ENCODE results near the gene RPUSD4.

RPUSD4 gene

DNA sequence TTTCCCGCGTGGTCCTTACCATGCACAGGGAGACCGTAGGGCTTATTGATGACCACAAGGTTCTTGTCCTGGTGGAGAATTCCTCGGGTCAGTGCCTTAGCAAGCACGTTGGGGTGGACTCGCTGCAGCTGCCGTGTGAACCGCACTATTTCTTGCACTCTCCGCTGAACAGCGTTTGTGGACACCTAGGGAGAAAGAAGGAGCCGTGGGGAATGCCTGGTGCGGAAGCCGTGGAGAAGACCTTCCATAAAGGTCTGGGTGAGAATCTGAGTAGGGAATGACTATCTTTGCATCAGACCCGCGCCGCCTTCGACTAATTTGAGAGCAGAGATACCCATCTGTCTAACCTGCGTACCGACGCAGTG, 597 bp downstream of the RPUSD4 start:
- DNase-seq, result no peak

DNA sequence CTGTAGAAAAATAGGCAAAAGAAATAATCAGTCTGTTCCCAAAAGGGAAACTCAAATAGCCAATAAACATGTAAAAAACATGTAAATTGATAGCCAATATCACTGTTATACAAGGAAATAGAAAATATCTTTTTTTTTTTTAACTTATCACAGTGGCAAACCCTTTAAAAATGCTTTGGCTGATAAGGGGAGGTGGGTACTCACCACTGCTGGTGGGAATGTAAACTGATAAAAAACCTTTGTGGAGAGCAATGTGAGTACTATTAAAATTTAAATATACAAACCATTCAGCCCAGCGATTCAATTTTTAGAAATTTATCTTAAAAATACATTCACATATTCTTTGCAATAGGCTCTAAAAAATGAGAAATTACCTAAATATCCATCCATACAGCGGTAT, 3.6 kb downstream of the RPUSD4 start:
- no peak for DNase-seq

DNA sequence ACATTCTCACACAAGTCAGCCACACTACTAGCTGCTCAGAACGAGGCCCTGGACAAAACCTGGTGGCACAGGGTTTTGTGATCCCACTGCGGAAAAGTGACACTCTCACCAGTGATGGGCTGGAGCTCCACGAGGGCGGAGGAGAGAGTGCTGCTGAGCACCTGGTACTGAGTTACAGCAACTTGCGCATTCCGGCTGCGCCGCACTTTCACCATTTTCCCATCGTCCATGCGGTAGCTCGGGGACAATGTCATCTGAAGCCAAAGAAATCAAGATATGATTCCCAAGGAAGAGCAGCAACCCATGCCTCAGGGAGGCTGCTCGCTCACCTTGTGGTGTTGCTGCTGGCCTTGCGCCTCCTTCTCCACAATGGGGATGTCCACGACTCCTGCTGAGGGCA, 6.1 kb downstream of the RPUSD4 start:
- no peak for DNase-seq

DNA sequence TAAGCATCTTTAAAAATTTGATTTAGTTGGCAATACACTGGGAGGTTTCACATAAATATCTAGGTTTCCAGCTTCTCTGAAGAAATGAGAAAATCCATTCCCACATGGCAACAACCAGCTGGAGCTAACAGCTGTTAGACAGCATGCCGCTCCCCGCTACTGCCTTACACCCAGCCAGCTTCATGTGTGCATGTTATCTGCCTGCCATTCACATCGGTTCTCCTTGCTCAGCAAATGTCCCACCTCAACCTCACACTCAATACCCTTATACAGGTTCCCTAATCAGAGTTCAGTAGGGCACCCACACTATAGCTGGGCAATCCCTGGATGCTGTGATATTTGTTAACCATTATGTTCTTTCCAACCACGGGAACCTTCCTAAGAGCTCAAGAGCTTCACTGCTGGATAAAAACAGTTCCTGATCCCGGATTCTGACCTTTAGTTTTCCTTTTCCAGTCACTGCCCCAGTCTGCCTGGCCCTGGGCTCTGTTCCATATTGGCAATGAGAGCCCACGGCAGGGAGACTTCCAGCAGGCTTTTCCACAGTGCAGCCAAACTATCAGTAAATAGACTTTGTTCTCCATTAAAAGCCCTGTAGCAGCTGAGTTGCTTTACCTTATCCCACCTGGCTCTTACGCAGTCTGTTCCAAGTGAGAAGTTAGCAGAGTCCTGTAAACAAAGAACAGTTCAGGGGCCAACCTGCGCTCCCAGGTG, 8.6 kb downstream of the RPUSD4 start:
- DNase-seq, result no peak

DNA sequence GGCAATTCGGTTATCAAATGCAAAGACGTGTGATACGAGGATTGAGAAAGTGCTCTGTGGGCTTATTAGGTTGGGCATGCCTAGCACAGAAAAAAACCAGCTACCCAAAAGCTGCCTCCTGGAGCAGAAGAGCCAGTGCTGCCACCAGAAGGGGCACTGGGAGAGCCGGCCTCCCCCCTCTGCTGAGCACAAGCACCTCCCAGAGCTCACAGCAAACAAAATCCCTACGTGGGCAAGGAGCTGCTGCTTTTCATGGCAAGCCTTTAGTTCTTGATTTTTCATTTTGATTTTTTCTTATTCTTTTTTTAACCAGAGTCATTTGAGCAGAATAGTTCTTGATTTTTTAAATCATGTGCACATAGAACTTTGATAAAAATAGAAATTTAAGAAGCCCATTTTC, 12.8 kb downstream of the RPUSD4 start:
- DNase-seq, result no peak

DNA sequence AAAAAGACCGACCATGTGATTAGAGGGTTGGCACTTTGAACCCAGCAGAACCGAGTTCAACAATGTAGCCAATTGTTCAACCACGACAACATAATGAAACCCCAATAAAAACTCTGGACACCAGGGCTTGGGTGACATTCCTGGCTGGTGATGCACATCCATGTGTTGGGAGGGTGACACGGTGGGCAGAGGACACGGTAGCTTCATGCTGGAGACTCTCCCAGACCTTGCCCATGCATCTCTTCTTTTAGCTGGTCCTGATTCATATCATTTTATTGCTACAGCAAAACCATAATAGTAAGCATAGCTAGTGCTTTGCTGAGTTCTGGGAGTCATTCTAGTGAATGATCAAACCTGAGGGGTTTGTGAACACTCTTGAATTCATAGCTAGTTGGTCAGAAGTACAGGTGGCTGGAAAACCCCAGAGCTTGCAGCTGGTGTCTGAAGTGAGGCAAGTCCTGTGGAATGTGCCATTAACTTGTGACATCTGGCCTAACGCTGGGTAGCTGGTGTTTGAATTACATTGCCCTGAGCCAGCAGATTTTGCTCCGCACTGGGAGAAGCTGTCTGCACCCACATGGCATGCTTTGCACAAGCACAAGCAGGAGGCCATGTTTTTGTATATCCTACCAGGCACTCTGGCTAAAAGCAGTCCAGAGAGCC, 14.0 kb downstream of the RPUSD4 start:
- DNase-seq, result no peak

DNA sequence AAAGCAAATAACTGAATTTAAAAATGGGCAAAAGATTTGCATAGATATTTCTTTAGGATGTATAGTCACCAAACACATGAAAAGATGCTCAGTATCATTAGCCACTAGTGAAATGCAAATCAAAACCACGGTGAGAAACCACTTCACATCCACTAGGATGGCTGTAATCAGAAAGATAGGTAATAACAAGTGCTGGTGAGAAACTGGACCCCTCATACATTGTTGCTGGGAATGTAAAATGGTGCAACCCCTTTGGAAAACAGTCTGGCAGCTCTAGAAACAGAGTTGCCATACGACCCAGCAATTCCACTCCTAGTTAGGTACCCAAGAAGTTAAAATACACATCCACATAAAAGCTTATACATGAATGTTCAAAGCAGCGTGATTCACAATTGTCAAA, 16.3 kb downstream of the RPUSD4 start:
- DNase-seq, result no peak

DNA sequence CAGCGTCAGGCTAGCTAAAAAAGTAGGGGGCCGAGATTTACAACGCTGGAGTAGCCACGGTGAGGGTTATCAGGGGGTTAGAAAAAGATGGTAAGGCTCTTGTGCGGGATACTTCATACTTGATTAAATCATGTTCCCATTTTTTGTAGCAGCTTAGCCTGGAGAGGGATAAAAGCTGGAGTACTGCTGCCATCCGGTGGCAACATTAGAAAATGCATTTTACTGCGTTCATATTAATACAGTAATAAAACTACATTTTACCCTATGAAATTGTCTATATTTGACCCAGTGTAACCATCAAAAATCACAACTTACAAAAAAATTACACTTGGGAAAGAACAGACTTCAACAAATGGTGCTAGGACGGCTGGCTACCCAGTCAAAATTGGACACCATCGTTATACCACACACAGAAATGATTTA, 17.3 kb downstream of the RPUSD4 start:
- peak; percentile 16 for DNase-seq

DNA sequence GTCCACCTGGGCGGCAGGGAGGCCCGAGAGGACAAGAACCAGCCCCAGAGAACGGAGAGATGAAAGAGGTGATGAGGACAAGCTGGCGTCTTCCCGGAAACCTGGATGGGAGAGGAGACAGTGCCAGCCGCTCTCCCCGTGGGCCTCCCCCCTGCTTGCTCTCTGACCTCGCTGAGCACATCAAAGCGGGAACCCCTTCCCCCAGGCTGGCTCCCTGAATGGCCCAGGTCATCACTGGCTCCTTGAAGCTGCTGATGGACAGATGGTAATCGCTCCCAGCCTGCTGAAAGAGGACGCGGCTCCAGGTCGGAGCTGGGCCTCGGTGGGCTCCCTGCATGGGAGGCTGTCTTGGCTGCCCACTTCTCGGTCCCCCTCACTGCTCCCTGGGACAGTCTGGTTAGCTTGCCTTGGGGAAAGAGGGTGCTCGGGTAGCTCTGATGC, 18.4 kb downstream of the RPUSD4 start:
- no peak for DNase-seq

DNA sequence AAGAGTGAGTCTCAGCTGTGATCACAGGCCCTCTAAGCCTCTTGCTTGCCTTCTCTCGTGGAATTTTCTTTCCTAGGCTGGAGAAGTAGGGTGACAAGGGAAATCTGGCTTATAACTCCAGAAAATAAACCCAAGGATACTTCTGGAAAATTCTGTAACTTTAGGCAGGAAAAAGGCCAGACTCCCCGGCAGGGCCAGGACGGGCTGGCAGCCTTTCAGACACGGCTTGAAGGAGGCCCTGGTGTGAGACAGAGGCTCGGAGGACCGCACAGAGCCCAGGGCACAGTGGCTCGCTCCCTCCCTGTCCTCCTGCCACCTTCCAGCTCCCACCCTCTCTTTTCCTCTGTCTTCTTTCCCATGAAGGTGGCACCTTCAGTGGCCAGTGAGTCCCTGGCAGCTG, 19.1 kb downstream of the RPUSD4 start:
- no peak for DNase-seq

DNA sequence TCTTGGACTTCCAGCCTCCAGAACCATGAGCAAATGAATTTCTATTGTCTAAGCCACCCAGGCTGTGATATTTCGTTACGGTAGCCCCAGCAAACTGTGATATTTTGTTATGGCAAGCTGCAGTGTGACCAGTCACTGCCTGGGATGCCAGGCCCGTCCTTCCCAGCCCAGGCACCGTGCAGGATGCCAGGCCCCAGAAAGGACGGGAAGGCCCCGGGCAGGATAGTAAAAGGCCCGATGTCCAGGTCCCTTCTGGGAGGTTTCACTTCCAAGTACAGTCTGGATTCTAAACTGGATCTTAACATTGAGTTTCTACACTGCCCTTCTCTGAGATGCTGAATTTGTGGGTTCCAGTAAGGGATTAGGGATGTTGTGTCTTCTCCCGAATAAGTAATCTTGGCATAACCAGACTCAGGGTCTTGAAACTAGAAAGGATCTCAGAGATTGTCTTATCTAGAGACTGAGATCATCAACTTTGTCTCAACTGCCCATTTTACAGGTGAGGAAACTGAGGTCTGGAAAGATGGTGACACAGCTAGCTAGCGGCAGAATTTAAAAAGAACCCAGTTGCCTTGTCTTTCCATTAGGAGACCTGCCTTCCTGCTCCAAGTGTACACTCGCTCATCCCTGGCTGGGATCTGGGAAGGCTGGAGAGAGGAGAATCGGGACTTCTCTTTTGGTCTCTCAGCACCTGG, 19.9 kb downstream of the RPUSD4 start:
- DNase-seq, result no peak

DNA sequence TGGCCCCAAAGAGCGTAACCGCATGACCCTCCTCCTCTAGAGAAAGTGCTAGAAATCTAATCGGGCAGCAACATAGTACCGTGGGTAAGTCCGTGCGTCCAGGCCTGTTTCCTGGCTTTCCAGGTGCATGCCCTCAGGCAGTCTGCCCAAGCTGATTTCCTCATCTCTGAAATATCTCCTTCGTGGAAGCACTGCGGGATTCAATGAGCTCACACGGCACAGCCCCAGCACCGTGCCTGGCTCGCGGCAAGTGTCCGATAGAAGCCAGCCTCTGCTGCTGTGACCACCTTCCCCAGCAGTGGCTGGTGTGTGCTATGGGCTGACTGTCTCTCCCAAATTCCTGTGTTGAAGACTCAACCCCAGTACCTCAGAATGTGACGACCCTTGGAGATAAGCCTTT, 20.7 kb downstream of the RPUSD4 start:
- no peak for DNase-seq

DNA sequence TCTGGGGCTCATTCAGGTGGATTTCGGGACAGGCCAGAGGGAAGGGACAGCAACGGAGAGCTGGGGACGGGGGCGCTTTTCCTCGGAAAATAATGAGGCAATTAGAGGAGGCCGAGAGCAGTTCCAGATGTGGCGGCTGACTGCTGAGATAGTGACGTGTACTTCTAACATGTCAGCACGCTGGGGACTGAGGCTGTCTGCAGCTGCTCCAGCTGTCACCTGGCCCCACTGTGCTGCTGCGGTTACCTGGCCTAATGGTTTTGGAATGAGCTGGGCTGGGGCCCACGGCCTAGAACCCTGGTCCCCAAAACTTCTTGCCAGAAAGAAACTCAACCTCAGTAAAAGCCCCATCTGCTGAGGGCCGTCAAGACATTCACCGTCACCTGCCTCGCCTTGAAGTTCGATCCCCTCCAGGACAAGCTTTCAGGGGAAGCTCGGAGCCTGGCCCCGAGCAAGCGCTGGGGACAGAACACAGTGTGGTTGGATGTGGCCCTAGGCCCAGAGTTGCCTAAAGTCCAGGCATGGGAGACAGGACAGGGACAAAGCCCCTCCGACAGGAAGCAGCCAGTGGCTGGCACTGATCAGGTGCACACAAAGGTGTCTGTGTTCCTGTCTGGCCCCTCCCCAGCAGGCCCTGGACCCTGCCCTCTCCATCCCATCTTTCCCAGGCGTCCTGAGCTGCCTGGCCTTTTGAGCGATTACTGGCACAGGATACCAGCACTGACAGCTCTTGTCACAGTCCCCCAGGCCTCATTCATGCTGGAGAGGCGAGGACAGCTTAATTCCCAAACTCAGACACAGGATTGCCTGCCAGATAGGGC, 22.1 kb downstream of the RPUSD4 start:
- DNase-seq, result no peak

DNA sequence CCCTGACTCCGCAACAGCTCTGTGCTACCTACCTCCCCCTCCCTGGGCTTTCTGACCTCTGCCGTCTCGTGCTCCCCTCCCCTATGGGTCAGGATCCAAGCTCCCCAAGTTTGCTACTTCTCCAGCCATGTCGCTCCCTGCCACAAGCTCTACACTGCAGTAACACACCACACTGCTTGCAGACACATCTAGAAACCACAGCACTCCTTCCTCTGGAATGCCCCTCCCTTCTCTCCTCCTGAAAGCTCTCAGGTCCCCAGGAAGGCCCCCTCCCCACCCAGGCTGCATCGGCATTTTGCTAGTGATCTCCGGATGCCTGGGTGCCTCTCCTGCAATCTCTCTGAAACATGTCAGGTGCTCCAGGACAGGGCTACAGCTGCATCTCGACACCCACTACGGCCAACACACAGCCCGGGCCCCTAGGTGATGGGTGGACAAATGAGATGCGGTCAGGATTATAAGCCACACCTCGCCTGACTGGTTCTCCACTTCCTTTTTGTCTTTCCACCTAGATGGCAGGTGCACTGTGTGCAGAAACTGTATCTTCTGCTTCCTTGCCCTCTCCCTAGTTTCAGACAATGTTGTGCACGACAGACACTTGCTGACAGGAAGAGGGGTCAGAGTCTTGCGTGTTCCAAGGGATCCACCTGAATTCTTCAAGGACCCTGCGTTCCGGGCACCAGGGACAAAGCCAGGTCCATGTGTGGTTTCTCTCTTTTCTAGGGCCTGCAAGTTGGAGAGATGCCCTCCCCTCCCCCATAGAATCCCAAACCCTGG, 22.9 kb downstream of the RPUSD4 start:
- no peak for DNase-seq

DNA sequence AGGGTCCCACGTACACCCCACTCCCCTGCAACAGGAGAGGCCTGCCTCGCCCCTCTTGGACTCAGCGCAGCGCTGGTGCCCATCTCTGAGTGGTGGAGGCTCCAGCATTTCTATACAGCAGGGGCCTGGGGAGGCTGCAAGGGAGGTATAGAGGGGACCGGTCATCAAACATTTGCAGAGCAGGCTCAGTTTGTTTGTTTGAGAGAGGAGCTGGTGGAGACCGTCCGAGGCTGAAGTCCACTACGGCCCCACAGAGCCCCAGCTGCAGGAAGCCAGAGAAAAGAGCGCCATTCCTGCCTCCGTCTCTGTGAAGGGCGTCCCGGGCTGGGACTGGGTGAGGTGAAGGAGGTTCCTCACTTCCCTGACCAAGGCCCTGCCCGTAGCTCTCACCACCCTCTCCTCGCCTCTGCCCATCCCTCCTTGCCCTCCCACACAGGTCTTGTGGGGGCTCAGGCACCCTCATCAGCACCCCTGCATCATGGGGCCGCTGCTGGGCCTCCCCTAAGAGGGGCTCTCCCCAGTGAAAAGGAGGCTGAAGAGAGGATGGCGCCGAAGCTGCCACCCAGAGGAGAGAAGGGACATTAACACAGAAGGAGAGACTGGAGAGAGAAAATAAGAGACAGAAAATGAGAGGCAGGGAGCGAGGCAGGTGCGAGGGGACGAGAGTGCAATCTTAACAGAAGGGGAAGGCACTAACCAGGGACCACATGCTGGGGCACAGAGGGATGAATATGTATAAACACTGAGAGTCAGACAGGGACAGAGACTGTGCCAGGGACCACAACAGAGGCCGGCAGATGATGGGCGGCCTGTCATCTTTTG, 24.5 kb downstream of the RPUSD4 start:
- peak; percentile 31 for DNase-seq

DNA sequence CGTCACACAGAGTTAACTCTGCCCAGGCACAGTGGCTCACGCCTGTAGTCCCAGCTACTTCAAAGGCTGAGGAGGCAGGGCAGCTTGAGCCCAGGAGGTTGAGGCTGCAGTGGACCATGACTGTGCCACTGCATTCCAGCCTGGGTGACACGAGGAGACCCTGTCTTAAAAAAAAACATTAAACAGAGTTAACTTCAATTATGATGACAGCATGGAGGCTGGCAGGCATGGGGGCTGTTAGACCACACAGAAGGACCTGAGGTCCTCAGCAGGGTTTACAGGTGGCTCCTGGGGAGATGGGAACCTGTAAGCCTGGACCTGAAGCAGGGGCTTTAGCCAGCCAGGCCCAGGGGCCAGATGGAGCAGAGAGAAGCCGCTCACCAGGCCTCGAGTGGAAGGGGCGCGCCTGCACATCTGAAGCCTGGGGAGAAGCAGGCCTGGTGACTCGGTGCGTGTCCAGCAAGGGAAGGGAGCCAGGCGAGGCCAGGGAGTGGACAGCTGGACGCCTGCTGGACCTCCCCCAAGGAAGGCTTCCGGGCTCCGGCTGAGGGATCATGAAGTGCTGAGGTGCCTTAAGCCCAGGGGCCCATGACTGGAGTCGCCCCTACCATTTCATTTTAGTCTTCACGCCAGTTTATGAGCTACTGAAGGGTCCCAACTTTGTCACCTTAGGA, 25.3 kb downstream of the RPUSD4 start:
- DNase-seq, result no peak

DNA sequence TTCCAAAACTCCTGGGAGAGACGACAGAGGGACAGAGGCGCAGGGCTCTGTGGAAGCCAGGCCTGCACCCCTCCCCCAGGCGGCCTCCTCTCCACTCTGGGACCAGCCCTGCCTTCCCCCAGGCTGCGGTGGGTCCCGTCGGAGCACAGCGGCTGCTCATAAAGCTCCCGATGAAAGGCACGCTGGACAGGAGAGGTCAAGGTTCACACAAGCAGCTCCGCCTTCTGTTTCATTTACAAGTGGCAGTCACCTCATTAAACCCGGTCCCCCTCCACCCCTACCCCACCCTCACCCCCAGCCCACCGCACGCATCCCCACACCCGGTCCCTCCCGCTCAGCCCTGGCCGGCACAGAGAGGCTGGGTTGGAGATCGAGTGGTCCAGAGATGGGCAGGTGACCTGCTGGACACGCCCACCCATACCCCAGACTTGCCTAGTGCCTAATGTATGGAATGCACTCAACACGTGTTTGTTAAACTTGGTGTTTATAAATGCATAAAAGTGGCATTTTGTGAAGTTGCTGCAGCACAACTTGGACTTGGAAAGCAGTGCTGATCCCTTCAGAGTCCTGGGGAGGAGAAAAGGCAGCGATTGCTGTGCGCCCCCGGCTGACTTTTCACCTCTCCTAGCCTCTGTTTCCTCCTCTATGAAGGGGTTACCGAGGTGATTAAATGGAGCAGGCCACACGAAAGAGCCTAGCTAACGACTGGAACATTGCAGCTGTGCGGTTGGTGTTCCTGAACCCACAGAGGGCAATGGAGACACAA, 26.0 kb downstream of the RPUSD4 start:
- DNase-seq, result no peak

DNA sequence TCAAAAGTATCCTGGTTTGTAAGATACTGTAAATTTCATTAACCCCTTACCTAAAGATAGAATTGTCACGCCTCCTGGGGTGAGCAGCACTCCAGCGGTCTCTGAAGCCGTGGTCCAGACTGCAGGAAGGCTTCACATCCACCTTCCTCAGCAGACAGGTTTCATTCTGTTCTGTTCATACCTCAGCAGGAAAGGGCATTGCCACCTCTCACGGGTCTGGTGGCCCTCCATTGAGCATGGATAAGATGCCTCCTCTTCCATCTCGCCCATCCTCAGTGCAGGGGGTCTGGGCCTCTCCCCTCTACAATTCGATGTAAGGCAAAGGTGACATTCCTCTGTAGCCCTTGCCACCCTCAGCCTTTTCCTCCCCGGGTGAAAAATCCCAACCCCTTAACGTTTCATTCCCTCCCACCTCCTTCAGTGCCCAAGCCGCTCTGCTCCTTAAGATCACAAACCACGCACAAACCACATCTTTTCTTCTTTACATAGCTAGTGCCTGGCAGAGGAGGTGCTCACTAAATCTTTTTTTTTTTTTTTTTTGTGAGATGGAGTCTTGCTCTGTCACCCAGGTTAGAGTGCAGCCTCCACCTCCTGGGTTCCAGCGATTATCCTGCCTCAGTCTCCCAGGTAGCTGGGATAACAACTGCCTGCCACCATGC, 28.5 kb downstream of the RPUSD4 start:
- DNase-seq, result no peak

DNA sequence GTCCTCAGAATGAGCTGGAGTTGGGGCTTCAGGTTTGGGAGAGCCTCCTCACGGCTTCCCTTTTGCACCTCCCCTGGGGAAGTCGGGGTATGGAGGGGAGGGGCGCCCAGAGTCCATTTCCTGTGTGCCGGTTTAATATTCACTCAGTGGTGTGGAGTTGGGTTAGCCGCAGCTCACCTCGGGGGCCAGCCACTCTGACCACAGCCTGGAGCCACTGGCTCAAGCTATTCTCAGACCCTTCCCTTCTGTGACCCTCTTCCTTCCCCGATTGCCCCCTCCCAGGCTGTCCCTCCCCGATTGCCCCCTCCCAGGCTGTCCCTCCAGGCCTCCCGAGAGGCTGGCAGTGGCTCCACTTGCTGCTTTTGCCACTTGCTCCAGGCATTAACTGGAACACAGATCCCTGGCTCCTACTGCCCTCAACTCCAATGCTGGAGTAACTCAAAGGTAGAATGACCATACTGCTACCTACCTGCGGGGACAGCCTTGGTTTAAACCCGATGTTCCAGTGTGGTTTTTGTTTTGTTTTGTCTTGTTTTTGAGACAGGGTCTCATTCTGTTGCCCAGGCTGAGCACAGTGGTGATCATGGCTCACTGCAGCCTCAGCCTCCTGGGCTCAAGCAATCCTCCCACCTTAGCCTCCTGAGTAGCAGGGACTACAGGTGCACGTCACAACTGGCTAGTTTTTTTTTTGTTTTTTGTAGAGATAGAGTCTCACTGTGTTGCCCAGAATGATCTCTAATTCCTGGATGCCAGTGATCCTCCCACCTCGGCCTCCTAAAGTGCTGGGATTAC, 29.3 kb downstream of the RPUSD4 start:
- no peak for DNase-seq
